GM21825 (cell line): ENCODE data around the gene ZMYM3.

Experiments used
- ATAC-seq: cut with Tn5 transposase; IDR thresholded peaks from one replicate; pipeline ENCODE4 v1.9.1; 2021; ENCODE audit warnings: mild to moderate bottlenecking, moderate library complexity; ENCODE audit not compliant: unreplicated experiment

The ZMYM3 gene

GRCh38 chrX:71214604-71215337 is 39.2 kb downstream of the ZMYM3 start:
- ATAC-seq = no peak

GRCh38 chrX:71214152-71214551 is 39.8 kb downstream of the ZMYM3 start:
- no peak for ATAC-seq

DNA sequence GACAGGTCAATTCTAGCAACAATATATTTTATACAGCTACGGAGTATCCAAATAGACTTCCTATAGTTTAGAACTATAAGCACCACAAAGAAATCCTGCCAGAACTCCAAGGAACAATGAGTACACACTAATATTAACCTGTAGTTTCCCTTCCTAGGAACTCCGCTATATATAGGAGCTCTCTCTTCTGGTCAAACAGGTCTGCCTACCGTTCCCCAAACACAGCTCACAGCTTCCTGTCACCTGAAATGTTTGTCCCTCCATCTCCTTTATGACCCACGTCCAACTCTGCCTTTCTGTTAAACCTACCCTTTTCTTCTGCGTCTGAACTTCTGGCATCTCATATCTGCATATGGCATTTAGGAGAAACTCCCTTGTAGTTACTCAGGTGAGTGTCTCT is 41.4 kb downstream of the ZMYM3 start:
- ATAC-seq = no peak

GRCh38 chrX:71210816-71211215 is 43.1 kb downstream of the ZMYM3 start:
- no peak for ATAC-seq

DNA sequence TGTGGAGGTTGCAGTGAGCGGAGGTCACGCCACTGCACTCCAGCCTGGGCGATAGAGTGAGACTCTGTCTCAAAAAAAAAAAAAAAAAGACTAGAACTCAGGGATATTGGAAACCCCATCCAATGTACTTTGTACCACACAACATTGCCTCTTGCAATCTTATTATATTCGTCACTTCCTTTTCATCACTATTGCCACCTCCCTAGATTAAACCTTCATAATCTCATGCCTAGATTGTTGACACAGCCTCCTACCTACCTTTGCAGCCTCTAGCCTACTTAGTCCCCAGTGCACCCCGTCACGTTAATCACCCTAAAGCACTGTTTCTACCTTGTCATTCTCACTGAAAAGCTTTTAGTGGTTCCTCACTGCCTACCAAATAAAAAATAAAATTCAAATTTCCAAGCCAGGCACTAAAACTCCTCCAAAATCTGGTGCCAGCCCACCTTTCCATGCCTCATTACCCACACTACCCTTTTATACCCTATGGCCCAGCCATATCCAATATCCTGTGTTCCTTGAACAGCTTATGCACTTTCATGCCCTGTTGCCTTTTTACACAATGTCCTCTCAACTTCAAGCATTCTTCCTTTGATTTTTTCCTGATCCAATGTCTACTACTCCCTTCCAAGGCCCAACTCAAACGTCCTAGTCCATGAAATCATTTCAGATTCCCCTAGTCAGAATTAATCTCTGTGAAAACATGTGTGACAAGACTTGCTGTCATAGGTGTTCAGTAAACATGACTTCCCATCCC is 54.5 kb downstream of the ZMYM3 start:
- no peak for ATAC-seq

DNA sequence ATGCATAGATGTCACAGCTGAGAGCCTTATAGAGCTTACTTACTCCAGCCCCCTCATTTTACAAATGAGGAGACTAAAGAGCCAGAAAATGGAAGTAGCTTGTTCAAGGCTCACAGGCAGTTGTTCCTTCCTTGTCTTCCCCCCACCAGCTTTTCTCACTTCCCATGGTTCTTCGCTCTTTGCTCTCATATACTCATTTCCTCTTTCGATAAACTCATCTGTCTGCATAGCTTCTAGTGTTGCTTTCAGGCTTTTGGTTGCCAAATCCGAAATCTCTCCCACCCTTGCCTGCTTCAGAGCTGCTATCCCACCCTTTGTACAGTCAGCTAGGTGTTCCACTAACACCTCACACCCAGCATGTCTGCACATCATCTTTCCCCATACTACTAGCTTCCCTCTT is 55.9 kb downstream of the ZMYM3 start:
- peak; percentile 70 for ATAC-seq

DNA sequence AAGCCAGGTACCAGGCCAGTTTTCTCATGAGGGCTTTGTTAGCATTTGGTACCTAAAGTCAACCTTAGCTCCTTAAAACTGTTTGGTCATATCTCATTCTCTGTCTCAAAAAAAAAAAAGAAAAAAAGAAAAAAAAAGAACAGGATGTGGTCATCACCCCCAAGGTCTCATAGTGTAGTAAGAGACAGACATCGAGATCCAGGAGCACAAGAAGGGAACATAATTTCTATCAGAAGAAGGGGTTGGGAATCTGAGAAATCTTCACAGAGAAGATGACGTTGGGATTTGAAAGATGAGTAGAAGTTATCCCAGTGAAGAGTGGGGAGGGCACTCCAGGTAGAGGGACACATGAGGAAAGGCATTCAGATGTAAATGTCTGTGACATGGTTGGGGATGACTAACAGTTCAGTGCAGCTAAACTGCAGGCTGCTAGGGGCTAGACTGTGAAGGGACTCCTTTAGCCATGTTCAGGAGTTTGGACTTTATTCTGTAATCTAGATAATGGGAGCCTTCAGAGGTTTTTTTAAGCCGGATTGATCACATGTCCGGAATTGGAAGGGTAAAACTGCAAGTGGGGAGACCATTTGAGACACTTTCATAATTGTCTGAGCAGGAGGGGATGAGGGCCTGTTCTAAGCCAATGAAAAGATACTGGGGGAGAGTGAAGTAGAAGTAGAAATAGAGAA is 57.8 kb downstream of the ZMYM3 start:
- no peak for ATAC-seq

- ATAC-seq = no peak
Observed at GRCh38 chrX:71191248-71191647, 62.7 kb downstream of the ZMYM3 start.
